Skin of body (tissue), 2 donors: ENCODE measurements around the gene TLR9. TPM values are rescaled to one million over a fixed set of nuclear protein-coding genes. Genes with fewer than 3 reads are reported as not detected.

Experiments
- DNase-seq: peaks from one replicate; lab custom pipeline; 2025; lab: John Stamatoyannopoulos, UW
- total RNA-seq: library from RNA; depleted of rRNA; stranded (reverse); fragments of >200 nt; gene quantifications from one replicate; pipeline ENCODE4 v1.2.3, GENCODE V29; 2014

The TLR9 gene
- total RNA-seq, 1 donor from 2014 or later = not detected

GRCh38 chr3:52216585-52217408 lies 8.6 kb downstream of the TLR9 start:
- peak; percentile 52 for DNase-seq

GRCh38 chr3:52215351-52215750 lies 10.1 kb downstream of the TLR9 start:
- DNase-seq = no peak

GRCh38 chr3:52213901-52214300 lies 11.5 kb downstream of the TLR9 start:
- peak; percentile 8 for DNase-seq

DNA sequence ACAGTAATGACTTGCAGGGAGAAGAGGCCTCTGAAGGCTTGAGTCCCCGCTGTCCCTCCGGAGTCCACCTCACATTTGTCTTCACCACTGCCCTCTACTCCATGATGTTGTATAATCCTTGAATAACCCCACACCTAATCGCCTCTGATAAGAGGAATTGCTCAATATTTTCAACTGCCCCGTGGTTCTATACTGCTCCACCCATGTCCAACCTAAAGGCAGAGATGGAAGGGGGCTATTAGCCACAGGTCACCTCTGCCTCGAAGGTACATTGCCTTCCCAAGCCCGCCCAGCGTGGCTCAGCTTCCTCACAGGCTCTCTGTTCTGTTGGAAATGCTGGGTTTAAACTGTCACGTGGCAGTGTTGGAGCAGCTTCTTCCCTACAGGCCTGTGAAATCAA lies 12.4 kb downstream of the TLR9 start:
- DNase-seq = no peak

- no peak for DNase-seq
Observed at GRCh38 chr3:52211268-52211891, 14.1 kb downstream of the TLR9 start.

- no peak for DNase-seq
Observed at GRCh38 chr3:52210550-52211046, 14.8 kb downstream of the TLR9 start.

- no peak for DNase-seq
Observed at GRCh38 chr3:52210037-52210436, 15.4 kb downstream of the TLR9 start.

GRCh38 chr3:52208556-52208955 lies 16.9 kb downstream of the TLR9 start:
- no peak for DNase-seq

DNA sequence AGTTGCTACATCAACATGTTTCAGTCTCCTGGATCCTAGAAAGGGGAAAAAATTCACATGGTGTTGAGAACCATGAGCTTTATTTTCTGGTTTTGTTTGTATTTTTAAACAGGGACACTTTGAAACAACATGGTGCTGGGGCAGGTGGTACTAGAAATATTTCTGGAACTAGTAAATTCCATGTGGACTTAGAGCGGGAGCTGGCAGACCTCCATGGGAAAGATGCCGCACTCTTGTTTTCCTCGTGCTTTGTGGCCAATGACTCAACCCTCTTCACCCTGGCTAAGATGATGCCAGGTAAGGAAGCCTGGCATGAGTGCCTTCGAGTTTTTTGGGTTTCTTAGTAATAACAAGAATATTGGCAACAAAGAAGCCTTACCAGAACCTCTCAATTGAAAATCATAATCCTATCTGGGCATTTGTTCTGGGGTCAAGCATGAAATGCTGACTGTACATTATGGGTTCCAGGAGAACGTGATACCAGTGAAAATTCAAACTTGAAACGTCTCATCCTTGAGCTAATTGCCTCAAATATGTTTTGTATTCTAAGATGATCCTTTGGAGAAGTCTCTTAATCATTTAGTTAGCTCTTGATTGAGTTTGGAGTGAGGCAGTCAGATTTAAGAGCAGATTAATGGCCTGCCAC lies 19.6 kb downstream of the TLR9 start:
- no peak for DNase-seq

DNA sequence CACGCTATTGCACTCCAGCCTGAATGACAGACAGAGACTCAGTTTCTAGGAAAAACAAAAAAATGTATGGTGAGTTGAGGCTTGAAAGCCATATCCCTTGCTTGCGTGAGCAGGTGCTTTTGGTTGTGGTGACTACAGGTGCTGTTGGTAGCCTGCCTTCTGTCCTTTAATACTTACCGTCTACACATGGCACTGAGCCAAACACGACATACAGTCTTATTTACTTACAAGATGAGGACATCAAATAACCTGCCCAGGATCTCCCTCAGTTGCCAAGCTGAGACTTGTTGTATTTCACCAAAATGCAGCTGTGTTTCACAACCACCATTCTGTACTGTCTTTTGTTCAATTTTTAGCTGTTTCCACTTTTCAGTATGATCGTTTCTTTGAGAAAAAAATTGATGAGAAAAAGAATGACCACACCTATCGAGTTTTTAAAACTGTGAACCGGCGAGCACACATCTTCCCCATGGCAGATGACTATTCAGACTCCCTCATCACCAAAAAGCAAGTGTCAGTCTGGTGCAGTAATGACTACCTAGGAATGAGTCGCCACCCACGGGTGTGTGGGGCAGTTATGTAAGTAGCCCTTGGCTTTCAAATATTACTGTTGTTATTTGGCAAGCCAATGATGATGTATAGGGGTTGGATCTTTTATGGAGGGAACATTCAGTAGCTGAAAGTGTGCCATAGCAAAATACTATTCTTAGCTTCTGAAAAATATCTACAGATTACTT lies 20.9 kb downstream of the TLR9 start:
- DNase-seq = no peak

- DNase-seq = no peak
Observed at GRCh38 chr3:52203701-52204100, 21.7 kb downstream of the TLR9 start.

- no peak for DNase-seq
Observed at GRCh38 chr3:52202384-52203077, 22.9 kb downstream of the TLR9 start.

DNA sequence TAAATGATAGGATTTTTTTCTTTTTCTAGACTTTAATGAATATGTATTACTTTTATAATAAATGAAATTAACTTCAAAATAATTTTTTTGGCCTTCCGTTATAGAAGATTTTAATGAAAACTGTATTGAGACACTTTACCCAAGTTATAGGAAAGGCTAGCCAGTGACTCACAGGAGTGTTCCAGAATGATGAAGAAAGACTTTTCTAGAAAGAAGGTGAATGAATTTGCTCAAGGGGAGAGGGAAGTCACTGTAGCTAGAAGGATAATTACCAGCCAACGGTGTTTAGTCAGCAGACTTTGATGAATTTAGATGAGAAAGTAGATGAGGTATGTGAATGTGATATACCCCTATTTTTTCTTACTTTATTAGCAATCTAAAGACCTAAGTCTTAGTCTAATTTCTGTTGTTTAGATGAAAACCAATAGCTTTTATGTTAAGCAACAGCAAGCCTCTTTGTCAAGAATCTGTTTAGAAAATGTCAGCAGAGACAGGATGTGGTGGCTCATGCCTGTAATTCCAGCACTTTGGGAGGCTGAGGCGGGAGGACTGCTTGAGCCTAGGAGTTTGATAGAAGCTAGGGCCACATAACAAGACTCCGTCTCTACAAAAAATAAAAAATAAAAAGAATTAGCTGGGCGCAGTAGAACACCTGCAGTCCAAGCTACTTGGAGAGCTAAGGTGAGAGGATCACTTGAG lies 24.3 kb downstream of the TLR9 start:
- no peak for DNase-seq

- DNase-seq = no peak
Observed at GRCh38 chr3:52198643-52199608, 26.5 kb downstream of the TLR9 start.

DNA sequence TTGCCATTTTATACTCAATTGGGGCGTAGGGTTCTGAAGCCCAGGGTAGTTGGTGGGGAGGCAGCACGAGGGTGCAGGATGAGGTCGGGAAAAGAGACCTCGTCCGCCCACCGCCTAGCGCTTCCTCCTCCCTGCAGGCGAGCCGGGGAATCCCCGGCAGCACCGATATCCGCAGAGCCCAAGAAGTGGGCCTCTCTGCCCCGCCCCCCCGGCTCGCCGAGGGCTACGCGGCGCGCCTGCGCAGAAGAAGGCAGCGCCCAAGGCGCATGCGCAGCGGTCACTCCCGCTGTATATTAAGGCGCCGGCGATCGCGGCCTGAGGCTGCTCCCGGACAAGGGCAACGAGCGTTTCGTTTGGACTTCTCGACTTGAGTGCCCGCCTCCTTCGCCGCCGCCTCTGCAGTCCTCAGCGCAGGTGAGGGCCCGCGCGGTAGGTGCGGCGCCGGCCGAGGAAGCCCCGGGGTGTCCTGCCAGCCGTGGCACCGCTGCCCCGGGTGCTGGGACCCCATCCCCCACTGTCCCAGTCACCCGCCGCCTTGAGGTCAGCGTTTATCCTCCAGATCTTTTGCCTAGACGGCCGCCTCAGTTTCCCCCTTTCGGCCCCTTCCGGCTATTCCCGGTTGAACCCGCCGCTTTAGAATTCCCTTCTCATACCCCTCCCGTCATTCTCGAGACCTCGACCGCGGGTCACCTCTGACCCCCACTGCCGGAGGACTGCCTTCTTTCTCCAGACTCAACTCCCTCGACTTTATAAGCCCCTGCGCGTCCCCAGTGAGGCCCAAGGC lies 27.4 kb downstream of the TLR9 start, which contains the start of gene ALAS1:
Gene ALAS1, plus strand, starts transcription at position 319 of the 784 bp plus-strand sequence. CDS start 1,082 bp downstream, outside the sequence.
- peak; percentile 85 for DNase-seq

GRCh38 chr3:52197499-52197841 lies 28.0 kb downstream of the TLR9 start:
- DNase-seq = no peak

- no peak for DNase-seq
Observed at GRCh38 chr3:52196977-52197376, 28.5 kb downstream of the TLR9 start.

DNA sequence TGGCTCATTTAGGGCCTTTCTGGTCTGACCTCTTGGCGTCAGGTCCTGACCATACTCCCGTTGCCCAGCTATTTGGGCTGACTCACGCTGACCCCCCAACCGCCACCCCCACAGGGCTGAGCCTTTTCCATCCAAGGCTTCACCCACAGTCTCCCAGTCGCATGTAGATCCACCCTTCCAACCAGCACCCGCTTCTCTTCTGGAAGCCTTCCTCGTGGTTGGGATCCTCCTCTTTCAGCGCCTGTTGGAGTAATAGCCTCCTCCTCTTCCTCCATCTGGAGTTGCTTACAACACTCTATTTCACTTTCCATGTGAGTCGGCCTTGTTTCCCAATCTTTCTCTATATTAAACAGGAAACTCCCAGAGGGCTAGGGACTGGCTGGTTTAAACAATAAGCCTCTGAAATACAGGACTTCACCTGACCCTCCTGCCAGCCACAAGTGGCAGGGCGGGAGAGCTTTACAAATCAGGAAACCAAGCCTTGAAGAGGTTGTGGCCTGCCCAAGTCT lies 29.6 kb downstream of the TLR9 start:
- DNase-seq = peak; percentile 23
